ENCODE data around the gene PRR23A.

The PRR23A gene

DNA sequence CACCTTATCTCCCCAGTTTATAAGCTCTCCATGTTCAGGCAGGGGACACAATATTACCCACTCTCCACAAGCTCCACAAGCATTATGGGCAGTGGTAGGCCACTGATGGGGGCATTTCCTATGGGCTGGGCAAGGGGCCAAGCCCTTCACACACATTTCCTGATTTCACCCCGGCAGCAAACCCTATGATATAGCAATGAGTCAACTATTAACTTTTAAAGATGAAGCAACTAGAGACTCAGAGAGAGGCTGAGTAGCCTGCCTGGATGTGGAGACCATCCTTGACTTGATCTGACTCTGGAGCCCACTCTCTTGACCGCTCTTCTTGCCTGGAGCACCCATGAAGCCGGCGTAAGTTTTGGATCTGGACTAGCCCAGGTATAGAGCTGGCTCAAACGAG lies 31.6 kb downstream of the PRR23A start:
- TF ChIP-seq CTCF (IDR thresholded peaks at IDR 0.05; ENCODE audit: low read depth, low read length), result no peak
- no peak overlapping the region for H3K4me3 ChIP-seq (replicated peaks in 1 of 2; ENCODE audit: low read depth in 2 of 2, low read length in 2 of 2)
- peak; percentile 21 to 52 for DNase-seq (ENCODE audit: low read depth in 2 of 2)

GRCh38 chr3:138972941-138973340 lies 33.1 kb downstream of the PRR23A start:
- no peak overlapping the region for H3K4me3 ChIP-seq (replicated peaks in 1 of 2; ENCODE audit: low read depth in 2 of 2, low read length in 2 of 2)
- DNase-seq (ENCODE audit: low read depth in 2 of 2), result no peak
- no peak for TF ChIP-seq CTCF (IDR thresholded peaks at IDR 0.05; ENCODE audit: low read depth, low read length)

GRCh38 chr3:138971766-138972320 lies 34.2 kb downstream of the PRR23A start:
- TF ChIP-seq CTCF (IDR thresholded peaks at IDR 0.05; ENCODE audit: low read depth, low read length), result no peak
- H3K4me3 ChIP-seq (replicated peaks in 1 of 2; ENCODE audit: low read depth in 2 of 2, low read length in 2 of 2), result no peak overlapping the region
- DNase-seq (ENCODE audit: low read depth in 2 of 2), result no peak

DNA sequence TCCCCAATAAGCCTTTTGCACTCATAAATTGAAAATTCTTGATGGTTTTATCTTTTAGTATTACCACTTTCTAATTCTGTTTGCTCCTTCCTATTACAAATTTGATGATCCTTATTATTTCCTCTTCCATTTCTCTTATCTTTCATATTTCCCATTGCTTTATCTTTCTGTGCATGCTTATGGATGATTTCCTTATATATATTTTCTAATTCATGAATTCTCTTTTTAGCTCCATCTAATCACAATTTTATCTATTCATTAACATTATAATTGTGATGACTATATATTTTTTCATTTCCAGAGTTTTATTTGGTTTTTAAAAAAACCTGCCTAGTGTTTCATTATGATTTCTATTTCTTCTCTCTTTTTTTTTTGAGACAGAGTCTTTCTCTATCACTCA lies 41.1 kb downstream of the PRR23A start:
- DNase-seq (ENCODE audit: low read depth in 2 of 2), result no peak
- no peak for TF ChIP-seq CTCF (IDR thresholded peaks at IDR 0.05; ENCODE audit: low read depth, low read length)
- H3K4me3 ChIP-seq (replicated peaks in 1 of 2; ENCODE audit: low read depth in 2 of 2, low read length in 2 of 2), result no peak overlapping the region

GRCh38 chr3:138964264-138964663 lies 41.8 kb downstream of the PRR23A start:
- no peak overlapping the region for H3K4me3 ChIP-seq (replicated peaks in 1 of 2; ENCODE audit: low read depth in 2 of 2, low read length in 2 of 2)
- no peak for DNase-seq (ENCODE audit: low read depth in 2 of 2)
- no peak for TF ChIP-seq CTCF (IDR thresholded peaks at IDR 0.05; ENCODE audit: low read depth, low read length)

DNA sequence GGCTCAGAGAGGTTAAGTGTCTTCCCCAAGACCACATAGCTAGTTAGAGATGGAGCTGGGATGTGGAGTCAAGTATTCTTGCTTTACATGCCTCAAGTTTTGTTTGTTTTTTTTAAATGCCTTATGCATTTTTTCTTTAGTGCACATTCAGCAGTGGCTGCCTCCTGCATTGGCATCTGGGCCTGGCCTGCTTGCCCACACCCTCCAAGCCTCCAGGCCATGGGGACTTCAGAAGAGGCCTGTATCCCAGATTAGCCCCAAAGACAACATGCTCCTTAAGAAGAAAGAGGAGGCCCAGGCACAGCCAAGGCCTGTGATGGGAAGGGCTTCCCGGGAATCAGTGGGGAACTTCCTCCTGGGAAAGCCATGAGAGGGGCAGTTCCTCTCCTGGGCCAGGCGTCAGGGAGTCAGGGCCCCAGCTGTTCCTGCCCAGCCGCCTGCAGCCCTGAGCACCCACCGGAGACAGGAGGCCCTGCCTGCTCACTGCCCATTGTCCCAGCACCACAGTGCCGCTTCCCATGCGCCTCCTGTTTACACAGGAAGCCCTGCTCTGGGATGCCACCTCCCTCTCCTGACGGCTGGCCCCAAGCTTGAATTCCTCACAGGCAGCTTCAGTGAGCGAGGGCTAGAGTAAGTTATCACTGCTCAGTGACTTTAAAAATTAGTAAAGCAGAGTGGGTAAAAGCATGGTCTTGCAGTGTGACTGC lies 43.1 kb downstream of the PRR23A start:
- no peak overlapping the region for H3K4me3 ChIP-seq (replicated peaks in 1 of 2; ENCODE audit: low read depth in 2 of 2, low read length in 2 of 2)
- DNase-seq (ENCODE audit: low read depth in 2 of 2), result no peak
- TF ChIP-seq CTCF (IDR thresholded peaks at IDR 0.05; ENCODE audit: low read depth, low read length), result no peak

Measured in cardiac fibroblast (primary cell).